Measurements from ENCODE around the gene KMT2C. TPM values are rescaled to one million over a fixed set of nuclear protein-coding genes. Genes with fewer than 3 reads are reported as not detected.

The KMT2C gene
- total RNA-seq, 1 donor from 2014 or later: 68.4 TPM

DNA sequence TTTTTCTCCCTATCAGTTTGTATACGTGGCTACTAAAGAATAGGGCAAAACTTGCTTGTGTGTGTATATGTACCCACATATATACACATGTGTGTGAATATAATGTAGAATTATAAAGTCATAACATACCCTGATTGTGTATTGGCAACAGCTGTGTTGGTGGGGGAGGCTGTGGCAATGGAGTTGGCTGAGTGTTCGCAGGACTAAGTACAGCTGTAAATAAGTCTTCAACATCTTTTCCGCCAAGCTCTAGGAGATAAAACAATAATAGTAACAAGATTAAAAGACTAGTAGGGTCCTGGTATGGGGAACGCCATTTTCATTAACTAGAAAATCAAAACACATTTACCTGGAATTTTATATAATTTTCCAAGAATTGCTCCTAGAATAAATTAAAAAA, 241.9 kb downstream of the KMT2C start:
- Mint-ChIP-seq H3K4me1 (no peaks in the 10 kb centered on the region), H3K27me3 (no peaks in the 10 kb centered on the region), H3K4me3 (no peak overlapping the region), H3K9me3 (no peaks in the 10 kb centered on the region), H3K27ac (no peak overlapping the region), H3K36me3 (ENCODE audit: low read depth) (peaks cover 53% of the 10 kb centered on the region)
- no peak for DNase-seq
- intact Hi-C loops (cut with micrococcal nuclease): no loop called here

DNA sequence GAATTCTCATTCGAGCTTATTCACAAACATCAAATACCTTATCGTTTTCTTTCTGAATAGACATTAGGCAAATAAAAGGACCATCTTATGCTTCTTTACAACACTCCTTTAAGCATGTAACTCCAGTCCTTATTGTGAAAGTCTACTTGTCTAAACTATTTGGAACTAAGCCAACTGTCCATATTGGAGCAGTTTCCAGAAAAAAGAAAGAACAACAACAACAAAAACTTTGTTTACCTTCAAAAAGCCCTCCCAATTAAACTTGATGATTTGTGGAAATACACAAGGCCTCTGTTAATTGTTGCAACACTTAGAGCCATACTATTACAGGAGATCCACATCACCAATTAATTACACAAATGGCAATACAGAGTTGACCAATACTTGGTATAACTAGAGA, 246.7 kb downstream of the KMT2C start:
- no peak for DNase-seq
- Mint-ChIP-seq H3K4me3 (no peak overlapping the region), H3K36me3 (ENCODE audit: low read depth) (peaks cover 48% of the 10 kb centered on the region), H3K9me3 (no peaks in the 10 kb centered on the region), H3K27ac (no peak overlapping the region), H3K4me1 (no peaks in the 10 kb centered on the region), H3K27me3 (no peaks in the 10 kb centered on the region)
- intact Hi-C loops (cut with micrococcal nuclease): no loop called here

DNA sequence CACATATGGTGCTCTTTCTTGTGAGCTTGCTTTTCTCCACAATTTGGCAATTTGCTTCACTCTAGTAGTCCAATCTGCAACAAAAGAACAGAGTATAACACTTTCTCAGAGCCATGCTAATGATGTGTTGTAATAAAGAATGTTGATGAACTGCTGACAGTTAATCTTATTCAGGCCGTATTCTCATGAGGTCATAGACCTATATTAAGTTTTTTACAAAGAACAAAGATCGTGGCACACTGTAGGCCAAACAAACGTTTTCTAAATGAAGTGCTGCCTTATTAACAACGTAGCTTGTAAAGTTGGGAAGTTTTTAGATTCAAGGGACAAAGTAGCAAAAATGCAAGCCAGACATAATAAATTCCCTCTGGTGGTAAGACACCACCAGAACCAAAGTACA, 250.2 kb downstream of the KMT2C start:
- Mint-ChIP-seq H3K27ac (no peak overlapping the region), H3K36me3 (ENCODE audit: low read depth) (peaks cover 50% of the 10 kb centered on the region), H3K4me1 (no peaks in the 10 kb centered on the region), H3K4me3 (no peak overlapping the region), H3K27me3 (no peaks in the 10 kb centered on the region), H3K9me3 (no peaks in the 10 kb centered on the region)
- intact Hi-C loops (cut with micrococcal nuclease): no loop called here
- no peak for DNase-seq

DNA sequence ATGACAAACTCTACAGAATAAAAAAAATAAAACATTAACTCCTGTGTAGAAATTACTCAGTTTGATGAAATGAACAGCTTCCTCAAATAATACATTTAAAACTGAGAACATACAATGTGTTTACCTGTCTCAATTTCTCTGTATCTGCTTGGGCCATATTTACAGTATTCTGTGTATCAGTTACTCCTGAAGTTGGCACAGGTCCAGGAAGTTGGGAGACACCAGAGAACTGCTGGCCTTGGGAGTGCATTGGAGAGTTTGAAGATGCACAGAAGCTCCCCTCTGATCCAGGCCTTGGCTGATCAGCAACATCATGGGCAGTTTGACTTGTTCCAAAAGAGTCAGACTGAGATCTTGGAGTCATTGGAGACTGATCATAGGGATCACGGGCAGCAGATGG, 255.2 kb downstream of the KMT2C start:
- intact Hi-C loops (cut with micrococcal nuclease): no loop called here
- Mint-ChIP-seq H3K27ac (no peak overlapping the region), H3K36me3 (ENCODE audit: low read depth) (peaks cover 64% of the 10 kb centered on the region), H3K4me3 (no peak overlapping the region), H3K4me1 (peaks cover 18% of the 10 kb centered on the region), H3K9me3 (peaks cover 4% of the 10 kb centered on the region), H3K27me3 (no peaks in the 10 kb centered on the region)
- DNase-seq: no peak

DNA sequence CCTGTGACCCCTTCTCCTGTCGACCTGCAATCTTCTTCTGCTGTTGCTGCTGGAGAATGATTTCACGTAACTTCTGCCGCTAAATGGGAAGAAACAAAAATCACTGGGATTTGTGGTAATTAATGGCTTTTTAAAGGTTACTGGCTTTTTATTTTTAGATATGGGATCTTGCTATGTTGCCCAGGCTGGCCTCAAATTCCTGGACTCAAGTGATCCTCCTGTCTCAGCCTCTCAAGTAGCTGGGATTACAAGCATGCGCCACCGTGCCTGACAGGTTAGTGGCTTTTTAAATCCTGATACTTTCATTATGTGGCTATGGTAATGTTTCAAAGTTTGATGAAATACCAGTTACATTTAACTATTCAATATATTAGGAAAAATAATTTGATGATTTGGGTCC, 255.8 kb downstream of the KMT2C start:
- Mint-ChIP-seq H3K27me3 (no peaks in the 10 kb centered on the region), H3K9me3 (peaks cover 4% of the 10 kb centered on the region), H3K27ac (no peak overlapping the region), H3K4me3 (no peak overlapping the region), H3K4me1 (peaks cover 18% of the 10 kb centered on the region), H3K36me3 (ENCODE audit: low read depth) (peaks cover 63% of the 10 kb centered on the region)
- DNase-seq: no peak
- intact Hi-C loops (cut with micrococcal nuclease): no loop called here

DNA sequence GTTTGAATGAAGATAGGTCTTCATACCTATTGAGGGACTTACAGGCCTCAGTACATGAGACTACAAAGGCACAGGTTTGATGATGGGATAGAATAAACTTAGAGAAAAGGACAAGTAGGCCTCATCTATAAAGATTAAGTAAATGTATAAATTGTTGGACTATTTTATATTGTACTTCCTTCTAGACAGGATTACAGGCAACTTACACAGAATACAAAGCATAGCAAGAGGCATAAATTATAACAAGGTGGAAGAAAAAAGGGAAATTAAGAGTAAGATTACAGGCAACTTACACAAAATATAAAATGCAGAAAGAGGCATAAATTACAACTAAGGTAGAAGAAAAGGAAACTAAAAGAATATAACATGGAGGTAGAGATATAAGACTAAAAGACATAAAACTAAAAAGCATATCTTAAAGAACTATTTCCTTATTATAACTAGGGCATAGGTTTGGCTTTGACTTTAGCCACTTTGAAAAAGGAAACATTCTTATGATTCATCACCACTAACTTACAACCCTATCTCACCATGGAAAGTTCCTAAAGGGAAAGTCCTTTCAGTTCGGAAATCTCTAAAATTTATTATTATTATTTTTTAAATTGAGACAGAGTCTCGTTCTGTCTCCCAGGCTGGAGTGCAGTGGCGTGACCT, 257.3 kb downstream of the KMT2C start:
- Mint-ChIP-seq H3K4me3 (no peak overlapping the region), H3K27me3 (no peaks in the 10 kb centered on the region), H3K4me1 (peaks cover 18% of the 10 kb centered on the region), H3K36me3 (ENCODE audit: low read depth) (peaks cover 62% of the 10 kb centered on the region), H3K9me3 (peaks cover 4% of the 10 kb centered on the region), H3K27ac (no peak overlapping the region)
- intact Hi-C loops (cut with micrococcal nuclease): no loop called here
- DNase-seq: no peak

DNA sequence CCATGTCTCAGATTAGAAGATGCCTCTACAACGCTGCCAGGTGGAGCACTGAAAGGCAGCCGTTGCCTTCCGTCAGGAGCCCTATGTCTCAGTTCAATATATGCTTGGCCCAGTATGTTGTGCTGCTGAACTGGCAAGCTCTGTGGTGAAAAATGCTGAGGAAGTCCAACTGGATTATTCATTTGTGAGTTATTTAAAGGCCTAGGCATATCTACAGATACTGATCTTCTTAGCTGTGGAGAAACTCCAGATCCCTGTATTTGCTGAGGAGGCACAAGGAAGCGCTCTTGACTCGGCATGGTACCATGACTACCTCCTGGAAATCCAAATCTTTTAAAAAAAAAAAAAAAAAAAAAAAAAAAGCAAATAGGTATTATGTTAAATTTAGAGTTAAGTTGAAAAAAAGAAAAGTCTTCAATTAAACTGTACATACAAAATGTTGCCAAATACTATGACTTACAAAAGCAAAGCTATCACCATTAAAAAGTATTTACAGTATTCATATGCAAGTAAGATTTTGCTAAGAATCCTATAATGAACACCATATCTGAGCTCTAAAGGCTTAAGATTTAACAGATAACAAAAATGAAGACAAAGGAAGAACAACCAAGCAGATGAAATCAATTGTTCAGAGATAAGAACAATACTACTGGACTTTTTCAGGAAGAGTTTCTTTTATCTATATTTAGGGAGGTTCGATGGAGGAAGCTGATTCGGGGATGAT, 258.0 kb downstream of the KMT2C start:
- Mint-ChIP-seq H3K36me3 (ENCODE audit: low read depth) (peaks cover 60% of the 10 kb centered on the region), H3K27me3 (no peaks in the 10 kb centered on the region), H3K4me3 (no peak overlapping the region), H3K9me3 (peaks cover 4% of the 10 kb centered on the region), H3K4me1 (peaks cover 18% of the 10 kb centered on the region), H3K27ac (no peak overlapping the region)
- intact Hi-C loops (cut with micrococcal nuclease): no loop called here
- DNase-seq: no peak

DNA sequence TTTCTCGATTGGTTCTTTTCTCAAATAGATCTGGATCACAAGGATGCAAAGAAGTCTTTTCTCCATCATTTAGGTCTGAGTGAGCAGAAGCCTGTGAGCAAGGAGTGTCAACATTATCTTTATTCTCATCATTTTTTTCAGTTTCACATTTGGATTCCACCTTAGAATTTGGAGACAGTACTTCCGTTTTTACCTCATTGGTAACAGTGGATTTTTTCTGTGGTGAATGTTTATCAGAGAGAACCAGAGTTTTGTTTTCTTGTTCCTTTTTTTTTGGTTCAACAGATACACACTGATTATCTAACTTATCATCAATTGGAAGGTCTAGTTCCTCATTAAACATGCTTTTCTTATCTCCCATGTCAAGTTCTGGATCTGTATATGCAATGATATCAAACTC, 259.0 kb downstream of the KMT2C start:
- intact Hi-C loops (cut with micrococcal nuclease): no loop called here
- no peaks in the 10 kb centered on the region for H3K27me3 Mint-ChIP-seq
- H3K27ac Mint-ChIP-seq: no peak overlapping the region

DNA sequence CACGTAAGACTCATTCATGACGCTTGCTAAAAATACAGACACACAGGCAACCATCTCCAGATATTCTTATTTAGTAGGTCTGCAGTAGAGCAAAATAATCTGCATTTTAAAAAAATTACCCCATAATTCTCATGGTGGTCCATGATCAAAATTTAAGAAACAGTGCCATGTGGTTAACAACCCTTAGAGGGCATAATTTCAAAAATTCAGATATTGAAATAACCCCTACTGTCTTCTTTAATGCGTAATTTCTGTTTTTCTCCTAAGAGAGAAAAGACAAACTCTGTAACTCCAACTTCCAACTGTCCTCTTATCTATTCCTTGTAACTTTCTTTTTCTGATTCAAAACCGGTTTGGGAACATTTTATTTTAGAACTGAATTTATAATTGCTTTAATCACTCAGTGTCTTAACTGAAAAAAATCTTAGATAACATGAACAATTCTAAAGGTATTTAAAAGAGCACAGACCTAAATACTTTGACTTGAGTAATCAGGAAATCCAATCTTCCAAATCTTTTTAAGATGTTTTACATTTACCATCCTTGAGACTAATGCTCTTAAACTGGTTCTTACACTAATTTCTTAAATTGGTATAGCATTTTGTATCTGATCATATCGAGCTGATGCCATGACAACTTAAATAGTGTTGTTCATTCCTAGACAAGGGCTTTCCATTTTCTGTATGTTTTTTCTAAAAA, 262.3 kb downstream of the KMT2C start:
- Mint-ChIP-seq H3K4me1 (peaks cover 18% of the 10 kb centered on the region), H3K9me3 (peaks cover 4% of the 10 kb centered on the region), H3K4me3 (no peak overlapping the region), H3K36me3 (ENCODE audit: low read depth) (peaks cover 37% of the 10 kb centered on the region), H3K27me3 (no peaks in the 10 kb centered on the region), H3K27ac (no peak overlapping the region)
- intact Hi-C loops (cut with micrococcal nuclease): no loop called here
- no peak for DNase-seq

More for the DNA sequence above, 259.0 kb downstream of the KMT2C start:
- Mint-ChIP-seq H3K9me3 (peaks cover 4% of the 10 kb centered on the region), H3K4me1 (peaks cover 18% of the 10 kb centered on the region), H3K36me3 (ENCODE audit: low read depth) (peaks cover 56% of the 10 kb centered on the region), H3K4me3 (no peak overlapping the region)
- DNase-seq: no peak

DNA sequence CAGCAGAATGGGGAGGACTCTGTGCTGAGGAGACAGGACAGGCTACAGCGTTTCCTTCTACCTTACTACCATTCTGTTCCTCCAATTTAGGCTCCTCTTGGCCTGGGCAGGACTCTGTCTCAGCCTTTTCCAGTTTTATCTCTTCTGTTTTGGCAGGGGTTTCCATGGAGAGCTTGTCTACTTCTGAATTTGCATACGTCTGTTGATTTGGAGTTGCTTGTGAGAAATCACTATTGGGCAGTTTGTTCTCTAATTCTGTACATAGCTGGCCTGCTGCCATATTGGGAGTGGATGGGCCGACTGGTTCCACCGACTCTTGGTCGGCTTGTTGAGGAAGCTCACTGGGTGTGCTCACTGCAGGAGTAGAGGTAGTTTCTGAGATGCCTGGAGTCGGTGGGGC, 273.5 kb downstream of the KMT2C start:
- no peaks in the 10 kb centered on the region for H3K27me3 Mint-ChIP-seq
- no peak overlapping the region for H3K4me3 Mint-ChIP-seq
- peaks cover 52% of the 10 kb centered on the region for H3K36me3 Mint-ChIP-seq (ENCODE audit: low read depth)
- no peak overlapping the region for H3K27ac Mint-ChIP-seq
- H3K9me3 Mint-ChIP-seq: no peaks in the 10 kb centered on the region
- no peak for DNase-seq
- peaks cover 6% of the 10 kb centered on the region for H3K4me1 Mint-ChIP-seq
- intact Hi-C loops (cut with micrococcal nuclease): no loop called here

DNA sequence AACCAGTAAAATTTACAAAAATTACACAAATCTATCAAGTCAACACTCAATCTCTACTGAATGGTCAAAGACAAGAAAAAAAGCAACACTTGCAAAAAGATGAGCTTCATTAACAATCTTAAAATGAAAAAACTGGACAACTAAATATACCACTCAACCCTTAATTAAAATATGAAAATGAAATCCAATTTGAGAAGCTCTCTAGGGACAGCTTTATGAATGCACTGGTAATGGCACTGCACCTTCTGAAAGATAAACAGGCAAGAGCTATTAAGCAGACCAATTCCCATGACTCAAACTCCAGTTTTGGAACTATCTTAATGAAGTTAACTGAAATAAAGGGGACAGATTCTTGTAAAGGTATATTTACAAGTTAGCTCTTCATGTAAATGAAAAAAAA, 274.6 kb downstream of the KMT2C start:
- Mint-ChIP-seq H3K9me3 (no peaks in the 10 kb centered on the region), H3K4me3 (no peak overlapping the region), H3K36me3 (ENCODE audit: low read depth) (peaks cover 55% of the 10 kb centered on the region), H3K27me3 (no peaks in the 10 kb centered on the region), H3K4me1 (peaks cover 6% of the 10 kb centered on the region), H3K27ac (no peak overlapping the region)
- DNase-seq: no peak
- intact Hi-C loops (cut with micrococcal nuclease): no loop called here

DNA sequence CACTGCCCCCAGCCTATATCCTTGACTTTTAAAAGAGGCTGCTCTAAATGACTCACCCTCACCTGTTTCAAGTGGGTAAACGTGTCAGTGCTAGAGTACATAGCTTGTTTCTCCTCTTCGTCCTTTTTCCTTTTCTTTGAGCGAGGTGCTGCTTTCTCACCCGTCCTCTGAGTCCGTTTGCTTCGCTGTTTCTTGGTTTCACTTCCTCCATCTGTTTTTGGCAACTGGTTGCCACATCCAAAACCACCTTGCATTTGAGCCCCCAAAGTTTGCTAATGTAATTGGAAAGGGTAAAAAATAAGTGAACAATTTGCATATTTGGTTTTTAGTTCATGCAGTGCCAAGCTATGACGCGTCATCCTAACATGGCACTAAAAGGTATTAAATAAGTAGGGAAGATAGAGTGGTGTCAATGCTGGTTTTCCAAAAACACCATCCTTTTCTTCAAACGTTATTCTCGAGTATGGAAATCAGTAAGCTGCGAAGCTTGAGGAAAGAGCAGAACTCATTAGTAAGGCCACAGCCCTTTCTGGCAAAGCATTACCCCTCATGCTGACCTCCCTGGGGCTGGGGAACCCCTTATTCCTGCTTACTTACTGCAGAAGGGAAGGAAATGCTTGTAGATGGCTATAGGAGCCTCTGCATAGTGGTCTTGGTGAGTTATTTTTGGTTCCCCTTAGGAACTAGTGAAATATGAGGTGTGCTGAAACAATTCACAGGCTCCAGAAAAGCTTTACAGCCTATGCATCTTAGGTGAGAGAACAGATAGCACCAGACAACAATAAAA, 276.8 kb downstream of the KMT2C start:
- H3K36me3 Mint-ChIP-seq (ENCODE audit: low read depth): peaks cover 66% of the 10 kb centered on the region
- intact Hi-C loops (cut with micrococcal nuclease): no loop called here
- no peaks in the 10 kb centered on the region for H3K27me3 Mint-ChIP-seq

DNA sequence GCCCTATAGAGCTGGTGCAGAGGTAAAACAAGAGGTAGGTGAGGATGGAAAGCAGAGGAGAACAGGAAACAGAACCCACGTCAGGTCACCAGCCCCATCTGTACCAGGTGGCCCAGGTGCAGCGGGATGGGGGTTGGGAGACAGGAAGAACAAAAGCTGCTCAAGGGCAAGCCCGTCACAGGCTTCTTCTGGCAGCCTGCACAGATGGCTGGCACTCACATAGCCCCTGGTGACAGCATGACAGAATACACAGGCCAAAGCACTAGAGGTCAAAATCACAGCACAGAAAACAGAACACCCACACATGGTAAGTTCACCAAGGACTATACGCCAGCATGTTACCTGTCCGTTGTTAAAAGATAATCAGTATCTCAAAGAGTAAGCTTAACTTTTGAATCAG, 283.5 kb downstream of the KMT2C start:
- no peaks in the 10 kb centered on the region for H3K27me3 Mint-ChIP-seq
- no peak overlapping the region for H3K4me3 Mint-ChIP-seq
- H3K36me3 Mint-ChIP-seq (ENCODE audit: low read depth): peaks cover 60% of the 10 kb centered on the region
- H3K9me3 Mint-ChIP-seq: no peaks in the 10 kb centered on the region
- DNase-seq: no peak
- intact Hi-C loops (cut with micrococcal nuclease): no loop called here
- H3K4me1 Mint-ChIP-seq: no peaks in the 10 kb centered on the region
- H3K27ac Mint-ChIP-seq: no peak overlapping the region

More for the DNA sequence above, 276.8 kb downstream of the KMT2C start:
- Mint-ChIP-seq H3K9me3 (no peaks in the 10 kb centered on the region), H3K27ac (peak overlapping the region; percentile 2), H3K4me1 (peaks cover 6% of the 10 kb centered on the region), H3K4me3 (peak overlapping the region; percentile 35)
- no peak for DNase-seq

Data from activated CD4-positive, alpha-beta T cell treated with anti-CD3 and anti-CD28 coated beads, Interleukin-2, amount 10 ng/mL, durations not matched to agents 24 days and 14 days (primary cell).